H9 (cell line): ENCODE results near the gene LITAF. TPM values are rescaled to one million over a fixed set of nuclear protein-coding genes. Genes with fewer than 3 reads are reported as not detected.

Source experiments
- DNase-seq: peaks from one replicate; pipeline ENCODE4 v3.0.0-alpha.2; 2017
- H2AFZ ChIP-seq: one replicate; pipeline ENCODE4 v1.6.1; 2013; ENCODE audit warnings: mild to moderate bottlenecking, low read length, control low read depth, moderate library complexity
- H2AK5ac ChIP-seq: 2 replicates; pipeline ENCODE4 v1.6.1; 2013; ENCODE audit warnings: low read length, control low read depth, mixed read lengths; ENCODE audit not compliant: insufficient read length
- H2BK120ac ChIP-seq: one replicate; pipeline ENCODE4 v1.6.1; 2013; ENCODE audit warnings: low read depth, mild to moderate bottlenecking, low read length, control low read depth, inconsistent platforms; ENCODE audit not compliant: poor library complexity, severe bottlenecking
- H2BK12ac ChIP-seq: 2 replicates; pipeline ENCODE4 v1.6.1; 2013; ENCODE audit warnings: low read length, control low read depth, mixed read lengths, low read depth; ENCODE audit not compliant: insufficient read length
- H2BK15ac ChIP-seq: 2 replicates; pipeline ENCODE4 v1.6.1; 2013; ENCODE audit warnings: low read depth, low read length, control low read depth
- H2BK20ac ChIP-seq: one replicate; pipeline ENCODE4 v1.6.1; 2013; ENCODE audit warnings: low read depth, mild to moderate bottlenecking, low read length, control low read depth, inconsistent platforms; ENCODE audit not compliant: poor library complexity, severe bottlenecking
- H2BK5ac ChIP-seq: 2 replicates; pipeline ENCODE4 v1.6.1; 2013; ENCODE audit warnings: low read length, control low read depth, mixed read lengths; ENCODE audit not compliant: insufficient read length
- H3K14ac ChIP-seq: 2 replicates; pipeline ENCODE4 v1.6.1; 2013; ENCODE audit warnings: low read length, control low read depth; ENCODE audit not compliant: insufficient read depth
- H3K18ac ChIP-seq: 2 replicates; pipeline ENCODE4 v1.6.1; 2013; ENCODE audit warnings: low read depth, mild to moderate bottlenecking, mixed read lengths, low read length, control low read depth; ENCODE audit not compliant: insufficient read length
- H3K23ac ChIP-seq: 2 replicates; pipeline ENCODE4 v1.6.1; 2013; ENCODE audit warnings: low read length, control low read depth, mixed read lengths, low read depth; ENCODE audit not compliant: insufficient read length
- H3K23me2 ChIP-seq: 2 replicates; pipeline ENCODE4 v1.6.1; 2013; ENCODE audit warnings: low read depth, mild to moderate bottlenecking, mixed read lengths, low read length, control low read depth; ENCODE audit not compliant: insufficient read length, poor library complexity, severe bottlenecking
- H3K27ac ChIP-seq: 2 replicates; pipeline ENCODE4 v1.5.1; 2013; ENCODE audit warnings: low read length, control low read depth, mixed read lengths, low read depth; ENCODE audit not compliant: insufficient read length
- H3K27me3 ChIP-seq: 2 replicates; pipeline ENCODE4 v1.6.1; 2013; ENCODE audit warnings: low read length, control low read depth, inconsistent platforms; ENCODE audit not compliant: insufficient read depth
- H3K4ac ChIP-seq: 2 replicates; pipeline ENCODE4 v1.6.1; 2013; ENCODE audit warnings: low read depth, mild to moderate bottlenecking, control low read depth, inconsistent platforms, low read length, moderate library complexity
- H3K4me1 ChIP-seq: 2 replicates; pipeline ENCODE4 v1.6.1; 2013; ENCODE audit warnings: low read length, control low read depth, inconsistent platforms; ENCODE audit not compliant: insufficient read depth
- H3K4me2 ChIP-seq: 2 replicates; pipeline ENCODE4 v1.6.1; 2013; ENCODE audit warnings: low read length, control low read depth, mixed read lengths; ENCODE audit not compliant: insufficient read length, insufficient read depth
- H3K56ac ChIP-seq: 2 replicates; pipeline ENCODE4 v1.6.1; 2013; ENCODE audit warnings: low read depth, mild to moderate bottlenecking, mixed read lengths, low read length, control low read depth; ENCODE audit not compliant: insufficient read length
- H3K79me1 ChIP-seq: 2 replicates; pipeline ENCODE4 v1.6.1; 2013; ENCODE audit warnings: low read depth, mild to moderate bottlenecking, moderate library complexity, low read length, control low read depth, inconsistent platforms; ENCODE audit not compliant: insufficient read depth, poor library complexity, severe bottlenecking
- H3K79me2 ChIP-seq: 2 replicates; pipeline ENCODE4 v1.6.1; 2013; ENCODE audit warnings: low read length, control low read depth, inconsistent platforms; ENCODE audit not compliant: insufficient read depth
- H3K9ac ChIP-seq: 2 replicates; pipeline ENCODE4 v1.6.1; 2013; ENCODE audit warnings: low read length, control low read depth, mixed read lengths; ENCODE audit not compliant: insufficient read length; ENCODE audit errors: extremely low read depth
- H3K9me3 ChIP-seq: one replicate; pipeline ENCODE4 v1.6.1; 2013; ENCODE audit warnings: low read depth, low read length, inconsistent platforms; ENCODE audit not compliant: control insufficient read depth
- H3T11ph ChIP-seq: one replicate; pipeline ENCODE4 v1.6.1; 2013; ENCODE audit warnings: mild to moderate bottlenecking, low read length, control low read depth, inconsistent platforms
- H4K20me1 ChIP-seq: one replicate; pipeline ENCODE4 v1.6.1; 2013; ENCODE audit not compliant: control insufficient read depth, insufficient read length, insufficient read depth
- H4K5ac ChIP-seq: 2 replicates; pipeline ENCODE4 v1.6.1; 2013; ENCODE audit warnings: low read depth, mild to moderate bottlenecking, mixed read lengths, low read length, control low read depth; ENCODE audit not compliant: insufficient read length
- H4K8ac ChIP-seq: replicated peaks from 2 replicates; pipeline ENCODE4 v1.6.1; 2013; ENCODE audit warnings: low read length, control low read depth, mixed read lengths, low read depth; ENCODE audit not compliant: insufficient read length
- H4K91ac ChIP-seq: 2 replicates; pipeline ENCODE4 v1.6.1; 2013; ENCODE audit warnings: low read depth, mild to moderate bottlenecking, moderate library complexity, mixed read lengths, low read length, control low read depth; ENCODE audit not compliant: insufficient read length
- H3K27ac Mint-ChIP-seq, 3 experiments: 2 replicates in 2 of 3; 3 replicates in 1 of 3; pipeline ENCODE4 v1.8.0; 2020 to 2021; ENCODE audit warnings: mixed read lengths in 3 of 3, mild to moderate bottlenecking in 1 of 3, moderate library complexity in 1 of 3
- H3K27me3 Mint-ChIP-seq: 2 replicates; pipeline ENCODE4 v1.8.0; 2021; ENCODE audit warnings: low read depth, mild to moderate bottlenecking, moderate library complexity, mixed read lengths
- H3K36me3 Mint-ChIP-seq, 3 experiments: 2 replicates in 2 of 3; 3 replicates in 1 of 3; pipeline ENCODE4 v1.8.0; 2020 to 2021; ENCODE audit warnings: low read depth in 3 of 3, mixed read lengths in 3 of 3; ENCODE audit not compliant: insufficient read depth in 1 of 3
- H3K4me1 Mint-ChIP-seq, 2 experiments: 2 replicates each; pipeline ENCODE4 v1.8.0; 2020; ENCODE audit warnings: mixed read lengths in 2 of 2
- H3K4me3 Mint-ChIP-seq, 2 experiments: 2 replicates in 1 of 2; 3 replicates in 1 of 2; pipeline ENCODE4 v1.8.0; 2020 to 2021; ENCODE audit warnings: mild to moderate bottlenecking in 2 of 2, mixed read lengths in 2 of 2, moderate library complexity in 1 of 2
- H3K9me3 Mint-ChIP-seq, 2 experiments: 2 replicates in 1 of 2; 3 replicates in 1 of 2; pipeline ENCODE4 v1.8.0; 2020; ENCODE audit warnings: mild to moderate bottlenecking in 2 of 2, mixed read lengths in 2 of 2, moderate library complexity in 1 of 2
- WGBS: extraction: QIAGEN DNeasy Blood & Tissue Kit; methylation state at CpG from one replicate; pipeline ENCODE4 v1.1.7; 2013; ENCODE audit warnings: missing lambda C conversion rate, low lambda C conversion rate, mixed read lengths; ENCODE audit not compliant: insufficient read length; ENCODE audit errors: extremely low coverage; 5-methylcytosine and 5-hydroxymethylcytosine counted together
- total RNA-seq: library from RNA; stranded (reverse); gene quantifications from 2 replicates; pipeline ENCODE4 v1.2.1, GENCODE V29; 2021
- TF ChIP-seq, protein P1 (sequence below): fragments of 200-600 bp; sonication (generic); conservative IDR thresholded peaks from 3 replicates; pipeline ENCODE4 v1.8.0; 2021; ENCODE audit warnings: antibody characterized with exemption, mild to moderate bottlenecking

The LITAF gene
- total RNA-seq, 1 experiment from 2014 or later = 249 TPM

DNA sequence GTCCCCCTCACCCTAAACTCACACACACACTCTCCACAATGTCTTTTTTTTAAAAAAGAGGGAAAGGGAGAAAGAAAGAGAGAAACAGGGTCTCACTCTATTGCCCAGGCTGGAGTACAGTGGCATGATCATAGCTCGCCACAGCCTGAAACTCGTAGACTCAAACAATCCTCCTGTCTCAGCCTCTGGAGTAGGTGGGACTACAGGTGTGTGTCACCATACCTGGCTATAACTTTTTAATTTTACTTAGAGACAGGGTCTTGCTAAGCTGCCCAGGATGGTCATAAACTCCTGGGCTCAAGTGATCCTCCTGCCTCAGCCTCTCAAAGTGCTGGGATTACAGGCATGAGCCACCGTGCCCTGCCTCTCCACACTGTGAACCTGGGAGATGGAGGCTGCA lies 24.9 kb downstream of the LITAF start:
- peak overlapping the region in 2 of 3 experiments; percentile 54 to 74; a peak in 3 of 7 replicates for H3K27ac Mint-ChIP-seq
- H3K18ac ChIP-seq = no peak overlapping the region

More for the DNA sequence above, 24.9 kb downstream of the LITAF start:
- Histone ChIP-seq H3K27me3 (no peaks in the 10 kb centered on the region), H3K9me3 (no peaks in the 10 kb centered on the region), H3K23me2 (no peaks in the 10 kb centered on the region), H2BK20ac (no peak overlapping the region), H2AFZ (no peak overlapping the region), H3K79me2 (no peaks in the 10 kb centered on the region), H3K56ac (no peak overlapping the region), H3K9ac (no peak overlapping the region), H3K4me1 (peaks cover 5% of the 10 kb centered on the region; the same call in 1 of the 2 replicates), H3K4me2 (no peak overlapping the region), H2AK5ac (no peak overlapping the region), H3K14ac (no peak overlapping the region), H4K20me1 (no peaks in the 10 kb centered on the region), H3K27ac (no peak overlapping the region), H4K8ac (no peak overlapping the region), H3T11ph (no peak overlapping the region), H2BK120ac (no peak overlapping the region), H3K4ac (no peak overlapping the region), H3K79me1 (no peaks in the 10 kb centered on the region), H2BK5ac (no peak overlapping the region), H3K23ac (no peak overlapping the region), H2BK15ac (no peak overlapping the region), H2BK12ac (no peak overlapping the region), H4K5ac (no peak overlapping the region), H4K91ac (no peak overlapping the region)
- Mint-ChIP-seq H3K27me3 (no peaks in the 10 kb centered on the region), H3K36me3 (peaks cover 1 to 30% (median 30%) of the 10 kb centered on the region in 3 experiments; a peak in 6 of 7 replicates), H3K4me1 (peaks cover 53% of the 10 kb centered on the region in 2 experiments), H3K4me3 (no peak overlapping the region), H3K9me3 (no peaks in the 10 kb centered on the region)
- TF ChIP-seq, protein P1, sequence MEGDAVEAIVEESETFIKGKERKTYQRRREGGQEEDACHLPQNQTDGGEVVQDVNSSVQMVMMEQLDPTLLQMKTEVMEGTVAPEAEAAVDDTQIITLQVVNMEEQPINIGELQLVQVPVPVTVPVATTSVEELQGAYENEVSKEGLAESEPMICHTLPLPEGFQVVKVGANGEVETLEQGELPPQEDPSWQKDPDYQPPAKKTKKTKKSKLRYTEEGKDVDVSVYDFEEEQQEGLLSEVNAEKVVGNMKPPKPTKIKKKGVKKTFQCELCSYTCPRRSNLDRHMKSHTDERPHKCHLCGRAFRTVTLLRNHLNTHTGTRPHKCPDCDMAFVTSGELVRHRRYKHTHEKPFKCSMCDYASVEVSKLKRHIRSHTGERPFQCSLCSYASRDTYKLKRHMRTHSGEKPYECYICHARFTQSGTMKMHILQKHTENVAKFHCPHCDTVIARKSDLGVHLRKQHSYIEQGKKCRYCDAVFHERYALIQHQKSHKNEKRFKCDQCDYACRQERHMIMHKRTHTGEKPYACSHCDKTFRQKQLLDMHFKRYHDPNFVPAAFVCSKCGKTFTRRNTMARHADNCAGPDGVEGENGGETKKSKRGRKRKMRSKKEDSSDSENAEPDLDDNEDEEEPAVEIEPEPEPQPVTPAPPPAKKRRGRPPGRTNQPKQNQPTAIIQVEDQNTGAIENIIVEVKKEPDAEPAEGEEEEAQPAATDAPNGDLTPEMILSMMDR = no peak
- DNase-seq = no peak
- no CpG with 5 or more reads among the region's 3 CpGs for WGBS
